GM12801 (cell line): ENCODE data around the gene FIS1.

Experiments
- CTCF ChIP-seq: IDR thresholded peaks from one replicate; pipeline ENCODE4 v1.5.1; 2011; ENCODE audit warnings: control low read depth; ENCODE audit not compliant: insufficient read length; ENCODE audit errors: extremely low read depth

The FIS1 gene

GRCh38 chr7:101202603-101202918 lies 42.3 kb downstream of the FIS1 start:
- TF ChIP-seq CTCF: no peak

- TF ChIP-seq CTCF: no peak
Observed at GRCh38 chr7:101201695-101202602, 42.9 kb downstream of the FIS1 start.

- no peak for TF ChIP-seq CTCF
Observed at GRCh38 chr7:101200862-101201599, 43.9 kb downstream of the FIS1 start, which contains the start of gene MOGAT3. Gene MOGAT3, minus strand, starts transcription at chr7:101201036. Its CDS starts 182 bp downstream, at chr7:101200854.

GRCh38 chr7:101200504-101200861 lies 44.4 kb downstream of the FIS1 start:
- TF ChIP-seq CTCF: no peak

- no peak for TF ChIP-seq CTCF
Observed at GRCh38 chr7:101198476-101198875, 46.4 kb downstream of the FIS1 start.

- no peak for TF ChIP-seq CTCF
Observed at GRCh38 chr7:101197991-101198390, 46.9 kb downstream of the FIS1 start.

GRCh38 chr7:101195884-101196283 lies 49.0 kb downstream of the FIS1 start:
- TF ChIP-seq CTCF: no peak
